ENCODE data around the gene LGR4.

- TF ChIP-seq CTCF (IDR thresholded peaks at IDR 0.05), result no peak
- TF ChIP-seq POLR2A (IDR thresholded peaks at IDR 0.05), result no peak
These were observed 70.7 kb downstream of the LGR4 start for GRCh38 chr11:27401833-27402316.

Data from testis (tissue), 2 donors.